SHP77 (cell line): ENCODE measurements around the gene PSTPIP1.
A peak's percentile ranks its signal among the peaks of the same experiment; 100 is the strongest.
"Not testable (repeated sequence)": the region's sequence is repeated elsewhere in the genome, so short reads cannot be mapped to it uniquely, and the experiment has no call there.

ENCODE experiments used
- DNase-seq, 2 experiments: peaks; one replicate each; lab custom pipeline; 2025; lab: John Stamatoyannopoulos, UW

PSTPIP1 gene

DNA sequence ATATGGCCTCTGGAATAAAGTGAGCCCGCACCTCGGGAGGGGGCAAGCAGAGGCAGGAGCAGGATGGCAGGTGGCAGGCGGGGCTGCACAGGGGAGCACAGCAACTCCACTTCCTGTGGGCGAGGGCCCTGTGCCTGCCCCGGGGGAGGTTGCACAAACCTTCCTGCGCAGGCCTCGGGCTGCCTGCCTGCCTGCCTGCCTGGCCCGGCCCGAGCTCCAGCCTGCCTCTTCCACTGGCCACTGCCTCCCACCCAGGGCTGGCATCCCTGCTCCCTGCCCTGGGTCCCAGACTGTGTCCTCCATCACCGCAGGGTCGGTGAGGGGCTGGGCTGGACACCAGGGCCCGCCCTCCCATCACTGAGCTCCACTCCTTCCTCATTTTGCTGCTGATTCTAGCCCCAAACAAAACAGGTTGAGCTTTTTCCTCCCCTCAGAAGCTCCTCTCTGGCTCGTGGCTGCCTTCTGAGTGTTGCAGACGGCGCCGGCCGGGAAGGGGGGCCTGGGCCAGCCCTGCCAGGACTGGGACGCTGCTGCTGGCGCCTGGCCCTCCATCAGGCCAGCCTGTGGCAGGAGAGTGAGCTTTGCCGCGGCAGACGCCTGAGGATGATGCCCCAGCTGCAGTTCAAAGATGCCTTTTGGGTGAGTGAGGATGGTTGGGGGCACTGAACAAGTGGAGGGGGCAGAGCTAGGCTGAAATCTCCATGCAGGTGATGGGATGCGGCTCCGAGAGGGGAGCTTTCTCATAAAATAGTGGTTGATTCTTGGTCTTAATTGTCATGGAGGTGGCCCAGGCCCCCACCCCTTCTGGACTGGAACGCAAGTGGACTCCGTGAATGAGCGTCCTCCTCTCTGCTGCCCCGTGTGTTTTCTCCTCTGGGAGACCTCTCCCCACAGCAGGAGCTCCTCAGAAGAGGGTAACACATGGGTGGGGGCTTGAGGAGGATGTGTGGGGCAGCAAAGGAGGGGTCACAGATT is at the start of gene PSTPIP1:
Gene PSTPIP1, plus strand, starts transcription at position 156 of the 975 bp plus-strand sequence. Its CDS starts 448 bp downstream, at position 604.
- peak; percentile 44 to 57 for DNase-seq

GRCh38 chr15:76945494-76946093 is 49.3 kb upstream of the PSTPIP1 start:
- no peak for DNase-seq

DNA sequence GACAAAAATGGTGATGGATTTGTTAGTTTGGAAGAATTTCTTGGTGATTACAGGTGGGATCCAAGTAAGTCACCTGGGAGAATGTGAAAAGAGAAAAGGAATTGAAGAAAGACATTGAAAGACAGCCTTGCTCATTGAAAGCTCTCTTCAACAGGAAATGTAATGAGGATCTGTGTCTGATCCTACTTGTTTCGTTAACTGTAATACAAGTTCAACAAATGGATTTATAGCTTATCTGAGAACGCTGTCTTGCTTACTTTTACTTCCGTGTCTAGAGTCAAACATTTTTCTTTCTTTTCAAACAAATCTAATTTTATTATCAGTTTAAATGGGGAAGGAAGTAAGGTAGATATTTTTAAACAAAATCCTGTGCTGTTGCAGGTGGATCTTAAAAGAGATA is 47.5 kb upstream of the PSTPIP1 start:
- DNase-seq, result no peak

GRCh38 chr15:76951220-76951619 is 43.7 kb upstream of the PSTPIP1 start:
- DNase-seq, result no peak

GRCh38 chr15:76953913-76954312 is 41.0 kb upstream of the PSTPIP1 start:
- no peak for DNase-seq

DNA sequence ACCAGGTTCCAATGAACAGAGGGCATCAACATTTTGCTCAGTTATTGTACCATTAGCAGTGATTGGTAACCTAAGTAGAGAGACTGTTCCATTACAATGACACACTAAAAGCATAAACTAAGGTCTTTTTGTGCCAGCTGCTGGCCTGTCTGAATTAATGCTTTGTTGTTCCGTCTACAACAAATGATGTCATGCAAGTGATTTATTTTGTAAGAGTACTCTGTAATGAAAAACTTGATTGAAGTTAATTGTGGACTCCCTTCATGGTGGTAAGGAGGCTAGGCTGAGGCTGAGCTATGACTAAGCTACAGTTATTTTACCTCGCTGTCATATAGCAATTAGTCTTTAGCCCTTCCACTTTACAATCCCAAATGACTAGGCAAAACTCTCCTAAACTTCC is 40.2 kb upstream of the PSTPIP1 start:
- no peak for DNase-seq

GRCh38 chr15:76961268-76962011 is 33.5 kb upstream of the PSTPIP1 start:
- DNase-seq, result no peak

DNA sequence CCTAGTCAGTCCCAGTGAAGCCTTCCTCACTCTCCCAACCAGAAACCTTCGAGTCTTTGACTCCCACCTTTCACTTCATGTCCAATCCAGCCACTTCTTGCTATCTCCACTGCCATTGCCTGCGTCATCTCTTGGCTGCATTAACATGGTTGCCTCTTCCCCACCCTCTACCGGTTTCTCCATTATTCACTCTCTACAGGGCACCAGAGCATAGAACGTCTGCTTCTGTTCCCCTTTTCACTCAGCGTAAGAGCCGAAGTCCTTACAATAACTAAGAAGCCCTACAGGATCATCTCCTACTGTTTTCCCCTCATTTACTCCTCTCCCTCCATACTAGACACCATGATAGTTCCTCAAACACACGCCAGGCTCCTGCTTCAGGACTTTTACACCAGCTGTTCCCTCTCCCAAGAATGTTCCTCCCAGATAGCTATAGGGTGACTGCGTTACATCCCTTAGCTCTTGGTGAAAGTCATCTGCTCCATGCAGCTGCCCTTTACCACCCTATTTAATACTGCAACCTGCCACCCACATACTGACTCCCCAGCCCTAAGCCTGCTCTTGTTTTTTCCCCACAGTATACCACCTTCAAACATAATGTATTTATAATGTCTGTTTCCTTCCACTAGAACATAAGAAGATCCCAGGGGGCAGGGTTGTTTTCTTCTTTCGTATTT is 32.5 kb upstream of the PSTPIP1 start:
- DNase-seq, result no peak

- no peak for DNase-seq
Observed at GRCh38 chr15:76963596-76963995, 31.3 kb upstream of the PSTPIP1 start.

- DNase-seq, result no peak
Observed at GRCh38 chr15:76964157-76964556, 30.8 kb upstream of the PSTPIP1 start.

- not testable (repeated sequence) for DNase-seq
Observed at GRCh38 chr15:76966051-76966450, 28.9 kb upstream of the PSTPIP1 start.

DNA sequence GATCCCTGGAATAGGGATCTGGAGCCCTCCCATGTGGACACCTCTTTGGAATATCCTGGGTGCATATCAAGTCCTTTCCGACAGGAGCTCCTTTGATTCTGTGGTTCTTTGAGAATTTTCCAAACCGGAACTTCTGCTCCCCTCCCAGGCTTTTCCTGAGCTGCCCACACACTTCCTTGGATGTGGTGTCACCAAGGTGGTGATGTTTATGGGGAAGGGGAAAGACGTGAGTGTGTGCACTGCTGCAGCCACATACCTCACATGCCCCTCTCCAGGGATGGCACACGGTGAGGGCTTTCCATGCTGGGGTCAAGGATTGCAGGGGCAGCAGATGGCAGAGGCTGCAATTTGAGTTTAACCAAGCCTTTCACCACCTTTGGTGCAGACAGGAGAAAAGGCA is 27.9 kb upstream of the PSTPIP1 start:
- DNase-seq, result no peak

DNA sequence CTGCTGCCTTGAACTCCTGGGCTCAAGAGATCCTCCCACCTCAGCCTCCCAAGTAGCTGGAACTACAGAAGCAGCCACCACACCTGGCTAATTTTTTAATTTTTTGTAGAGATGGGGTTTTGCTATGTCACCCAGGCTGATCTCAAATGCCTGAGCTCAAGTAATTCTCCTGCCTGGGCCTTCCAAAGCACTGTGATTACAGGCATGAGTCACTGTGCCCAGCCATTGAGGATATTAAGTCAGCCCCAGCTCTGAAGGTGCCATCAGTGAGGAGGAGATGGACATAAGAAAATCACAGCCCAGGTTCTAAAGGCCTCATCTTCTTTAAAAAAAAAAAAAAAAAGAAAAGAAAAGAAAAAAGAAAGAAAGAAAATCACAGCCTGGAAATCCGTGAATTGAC is 26.6 kb upstream of the PSTPIP1 start:
- no peak for DNase-seq

GRCh38 chr15:76972389-76973361 is 22.3 kb upstream of the PSTPIP1 start:
- DNase-seq, result no peak

DNA sequence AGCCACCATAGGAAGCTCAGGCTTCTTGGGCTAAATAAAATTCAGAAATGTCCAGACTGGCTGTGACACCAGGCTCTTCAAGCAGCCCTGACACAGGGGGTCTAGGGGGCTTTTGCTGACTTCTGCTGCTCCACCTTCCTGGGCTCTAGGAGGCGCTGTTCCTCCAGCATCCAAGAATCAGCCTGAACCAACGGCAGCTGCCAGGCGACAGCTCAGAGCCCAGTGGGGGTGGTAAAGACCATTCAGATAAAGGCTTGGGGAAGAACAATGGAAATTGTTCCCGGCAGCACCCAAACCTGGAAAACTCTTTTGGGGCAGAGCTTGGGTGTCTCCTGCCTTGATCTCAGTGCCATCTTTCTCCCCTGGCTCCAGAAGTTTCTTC is 21.6 kb upstream of the PSTPIP1 start:
- DNase-seq, result peak in 1 of 2 experiments; percentile 22

- DNase-seq, result no peak
Observed at GRCh38 chr15:76973906-76974305, 21.0 kb upstream of the PSTPIP1 start.

GRCh38 chr15:76974456-76975036 is 20.4 kb upstream of the PSTPIP1 start:
- no peak for DNase-seq

DNA sequence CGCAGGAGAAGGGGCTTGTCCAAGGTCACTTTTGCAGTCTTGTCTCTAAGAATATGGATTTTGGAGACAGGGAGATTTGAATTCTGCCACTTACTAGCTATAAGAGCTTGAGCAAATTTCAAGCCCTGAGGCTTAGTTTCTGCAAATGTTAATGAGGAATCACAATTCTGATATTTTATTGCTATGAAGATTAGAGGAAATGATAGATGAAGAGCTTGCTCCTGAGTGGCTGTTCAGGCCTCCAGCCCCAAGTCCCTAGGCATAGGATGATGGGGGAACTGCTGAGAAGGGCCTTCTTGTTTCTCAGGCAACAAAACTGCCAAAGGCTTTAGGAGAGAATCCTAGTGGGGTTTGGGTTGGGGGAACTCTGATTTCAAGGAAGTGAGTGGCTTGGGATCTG is 18.8 kb upstream of the PSTPIP1 start:
- no peak for DNase-seq

DNA sequence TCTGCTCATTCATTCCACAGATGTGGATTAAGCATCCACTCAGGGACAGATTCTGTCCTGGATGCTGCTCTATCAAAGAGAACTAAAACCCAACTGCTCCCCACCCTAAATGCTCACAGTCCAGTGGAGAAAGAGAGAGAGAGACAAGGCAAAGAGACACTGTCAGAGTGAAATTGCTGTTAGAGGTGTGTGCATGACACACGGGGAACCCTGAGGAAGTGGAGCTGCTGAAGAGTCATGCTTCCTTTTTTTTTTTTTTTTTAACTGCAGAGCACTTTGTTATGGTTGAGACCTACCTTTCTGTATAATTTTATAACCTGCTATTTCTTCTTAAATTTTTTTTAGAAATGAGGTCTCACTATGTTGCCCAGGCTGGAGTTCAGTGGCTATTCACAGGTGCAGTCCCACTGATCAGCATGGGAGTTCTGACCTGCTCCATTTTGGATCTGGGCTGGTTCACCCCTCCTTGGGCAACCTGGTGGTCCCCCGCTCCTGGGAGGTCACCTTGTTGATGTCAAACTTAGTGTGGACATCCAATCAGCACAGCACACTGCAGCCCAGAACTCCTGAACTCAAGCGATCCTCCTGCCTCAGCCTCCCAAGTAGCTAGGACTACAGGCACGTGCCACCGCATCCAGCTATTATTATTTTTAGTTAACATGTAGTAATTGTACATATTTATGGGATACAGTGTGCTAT is 18.2 kb upstream of the PSTPIP1 start:
- no peak for DNase-seq
